PC-9 (cell line): ENCODE measurements around the gene EXOC4. TPM values are rescaled to one million over a fixed set of nuclear protein-coding genes. Genes with fewer than 3 reads are reported as not detected.

Experiments
- BruUV-seq: library from RNA; stranded (reverse); fragments of 400-500 nt; replicated peaks from 2 replicates; lab custom pipeline; 2021; lab: Mats Ljungman, UMichigan
- CTCF ChIA-PET: fragments of 300-600 bp; sonication (Branson Sonifier 250); formaldehyde crosslinking; loops from one replicate; lab custom pipeline; 2022; ENCODE audit warnings: antibody characterized with exemption; lab: Charles Lee
- POLR2A ChIA-PET: fragments of 300-600 bp; sonication (Branson Sonifier 250); formaldehyde crosslinking; loops from one replicate; lab custom pipeline; 2022; ENCODE audit warnings: antibody characterized with exemption; ENCODE audit not compliant: unreplicated experiment; lab: Charles Lee
- DNase-seq, 2 experiments: peaks; one replicate each; pipeline versions ENCODE4 v3.0.0 to v3.0.0-alpha.2; 2015 to 2022; ENCODE audit warnings: mixed read lengths in 1 of 2
- H2AFZ ChIP-seq: fragments of 200-600 bp; sonication (generic); 2 replicates; pipeline ENCODE4 v1.8.1; 2017; ENCODE audit warnings: antibody characterized with exemption
- H3F3A ChIP-seq: fragments of 200-600 bp; sonication (generic); 2 replicates; pipeline ENCODE4 v1.8.1; 2017; ENCODE audit warnings: antibody characterized with exemption, mild to moderate bottlenecking, low read depth; ENCODE audit not compliant: insufficient read depth
- H3K27ac ChIP-seq: fragments of 200-600 bp; sonication (generic); 2 replicates; pipeline ENCODE4 v1.6.1; 2016; ENCODE audit warnings: mixed run types
- H3K27me3 ChIP-seq: fragments of 200-600 bp; sonication (generic); 2 replicates; pipeline ENCODE4 v1.6.1; 2016; ENCODE audit warnings: low read depth, mixed run types; ENCODE audit not compliant: insufficient read depth
- H3K36me3 ChIP-seq: fragments of 200-600 bp; sonication (generic); 2 replicates; pipeline ENCODE4 v1.6.1; 2016; ENCODE audit warnings: low read depth, mixed run types
- H3K4me1 ChIP-seq: fragments of 200-600 bp; sonication (generic); replicated peaks from 2 replicates; pipeline ENCODE4 v1.6.1; 2016; ENCODE audit warnings: mixed run types; ENCODE audit not compliant: insufficient read depth
- H3K4me2 ChIP-seq: fragments of 200-600 bp; sonication (generic); 2 replicates; pipeline ENCODE4 v1.6.1; 2017; ENCODE audit warnings: mixed run types
- H3K4me3 ChIP-seq: fragments of 200-600 bp; sonication (generic); 2 replicates; pipeline ENCODE4 v1.6.1; 2016; ENCODE audit warnings: mixed run types
- H3K79me2 ChIP-seq: fragments of 200-600 bp; sonication (generic); 2 replicates; pipeline ENCODE4 v1.6.1; 2017; ENCODE audit warnings: low read depth, mixed run types
- H3K9me2 ChIP-seq: fragments of 200-600 bp; sonication (generic); 2 replicates; pipeline ENCODE4 v1.8.1; 2017; ENCODE audit warnings: mild to moderate bottlenecking; ENCODE audit not compliant: insufficient read depth
- H3K9me3 ChIP-seq: fragments of 200-600 bp; sonication (generic); 2 replicates; pipeline ENCODE4 v1.8.1; 2016; ENCODE audit warnings: low read depth; ENCODE audit not compliant: insufficient read depth
- H4K20me1 ChIP-seq: fragments of 200-600 bp; sonication (generic); 2 replicates; pipeline ENCODE4 v1.8.1; 2017; ENCODE audit not compliant: insufficient read depth
- EZH2 ChIP-seq: fragments of 200-600 bp; sonication (generic); IDR thresholded peaks from 2 replicates; pipeline ENCODE4 v1.8.0; 2017; ENCODE audit warnings: antibody characterized with exemption, low read depth
- intact Hi-C: fragments of 100-400 bp; cut with micrococcal nuclease; formaldehyde crosslinking; loops from one replicate; pipeline ENCODE4 v1.10.0; 2022; ENCODE audit not compliant: unreplicated experiment
- total RNA-seq: library from RNA; stranded (reverse); gene quantifications from 2 replicates; pipeline ENCODE4 v1.2.3, GENCODE V29; 2021
- TF ChIP-seq, protein P1 (sequence below): fragments of 200-600 bp; sonication (generic); conservative IDR thresholded peaks from 2 replicates; pipeline ENCODE4 v1.6.1; 2017; ENCODE audit warnings: mixed run types, antibody characterized with exemption, mild to moderate bottlenecking, moderate library complexity

Gene EXOC4
- total RNA-seq, 1 experiment from 2014 or later, result 101 TPM

DNA sequence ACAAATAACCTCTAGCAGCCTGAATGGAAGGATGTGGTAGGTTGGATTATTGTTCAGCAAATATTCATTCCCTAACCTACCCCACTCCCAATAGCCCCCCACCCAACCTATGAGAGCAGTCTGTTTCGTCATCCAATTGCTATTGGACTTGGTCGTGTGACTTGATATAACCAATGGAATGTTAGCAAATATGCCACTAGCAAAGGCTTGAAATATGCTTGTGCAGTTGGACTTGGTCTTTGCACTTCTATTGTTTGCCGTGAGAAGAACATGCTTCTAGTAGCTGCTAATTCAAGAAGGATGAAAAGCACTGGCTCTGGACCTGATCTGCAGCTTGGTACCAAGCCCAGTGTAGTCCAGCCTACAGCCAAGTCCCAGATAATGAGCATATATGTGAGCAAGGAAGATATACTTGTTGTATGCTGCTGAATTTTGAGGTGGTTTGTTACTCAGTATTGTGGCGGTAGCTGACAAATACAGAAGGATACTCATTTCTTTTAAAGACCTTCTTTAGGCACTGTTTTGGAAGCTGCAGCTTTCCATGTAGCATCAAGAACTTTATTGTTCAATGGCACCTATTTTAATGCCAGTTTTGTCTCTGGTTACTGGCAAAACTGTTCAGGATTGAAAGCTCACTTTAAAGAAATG, 180.4 kb downstream of the EXOC4 start:
- TF ChIP-seq, protein P1, sequence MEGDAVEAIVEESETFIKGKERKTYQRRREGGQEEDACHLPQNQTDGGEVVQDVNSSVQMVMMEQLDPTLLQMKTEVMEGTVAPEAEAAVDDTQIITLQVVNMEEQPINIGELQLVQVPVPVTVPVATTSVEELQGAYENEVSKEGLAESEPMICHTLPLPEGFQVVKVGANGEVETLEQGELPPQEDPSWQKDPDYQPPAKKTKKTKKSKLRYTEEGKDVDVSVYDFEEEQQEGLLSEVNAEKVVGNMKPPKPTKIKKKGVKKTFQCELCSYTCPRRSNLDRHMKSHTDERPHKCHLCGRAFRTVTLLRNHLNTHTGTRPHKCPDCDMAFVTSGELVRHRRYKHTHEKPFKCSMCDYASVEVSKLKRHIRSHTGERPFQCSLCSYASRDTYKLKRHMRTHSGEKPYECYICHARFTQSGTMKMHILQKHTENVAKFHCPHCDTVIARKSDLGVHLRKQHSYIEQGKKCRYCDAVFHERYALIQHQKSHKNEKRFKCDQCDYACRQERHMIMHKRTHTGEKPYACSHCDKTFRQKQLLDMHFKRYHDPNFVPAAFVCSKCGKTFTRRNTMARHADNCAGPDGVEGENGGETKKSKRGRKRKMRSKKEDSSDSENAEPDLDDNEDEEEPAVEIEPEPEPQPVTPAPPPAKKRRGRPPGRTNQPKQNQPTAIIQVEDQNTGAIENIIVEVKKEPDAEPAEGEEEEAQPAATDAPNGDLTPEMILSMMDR, result no peak
- POLR2A ChIA-PET, result no interaction called here
- H3K79me2 ChIP-seq, result no peaks in the 10 kb centered on the region
- H3K27me3 ChIP-seq, result no peaks in the 10 kb centered on the region
- no peak overlapping the region for H3K27ac ChIP-seq
- no peaks in the 10 kb centered on the region for H3K9me2 ChIP-seq
- no peaks in the 10 kb centered on the region for H3K4me1 ChIP-seq
- DNase-seq, result no peak
- CTCF ChIA-PET, result no interaction called here
- H3K4me2 ChIP-seq, result no peak overlapping the region
- H3K4me3 ChIP-seq, result no peak overlapping the region
- no peak overlapping the region for H2AFZ ChIP-seq
- no peaks in the 10 kb centered on the region for H3K9me3 ChIP-seq
- intact Hi-C loops, result loop anchor here (5.0 kb wide), 1 partner anchor 1116 kb away; no protein-coding TSS in a partner anchor
- no peaks in the 10 kb centered on the region for H3F3A ChIP-seq
- H4K20me1 ChIP-seq, result no peaks in the 10 kb centered on the region; the same call in 1 of the 2 replicates
- BruUV-seq, result no TSS peak
- no peaks in the 10 kb centered on the region for H3K36me3 ChIP-seq

- H3K27ac ChIP-seq, result no peak overlapping the region
- no peak for DNase-seq
- CTCF ChIA-PET, result interaction anchor here (0.6 kb wide), 1 partner anchor 1116 kb away, joined by 4 read pairs; no protein-coding TSS in a partner anchor
- H3K4me1 ChIP-seq, result no peaks in the 10 kb centered on the region
- no peak for TF ChIP-seq EZH2
- TF ChIP-seq, protein P1, result peak; percentile 46
- POLR2A ChIA-PET, result no interaction called here
- H3K79me2 ChIP-seq, result no peaks in the 10 kb centered on the region
- BruUV-seq, result no TSS peak
- H4K20me1 ChIP-seq, result no peaks in the 10 kb centered on the region; the same call in 1 of the 2 replicates
- no peaks in the 10 kb centered on the region for H3K9me3 ChIP-seq
- no peaks in the 10 kb centered on the region for H3K36me3 ChIP-seq
- H2AFZ ChIP-seq, result no peak overlapping the region
- H3F3A ChIP-seq, result no peaks in the 10 kb centered on the region
- H3K27me3 ChIP-seq, result no peaks in the 10 kb centered on the region
- no peaks in the 10 kb centered on the region for H3K9me2 ChIP-seq
- intact Hi-C loops, result loop anchor here (5.0 kb wide), 1 partner anchor 1117 kb away; no protein-coding TSS in a partner anchor
- H3K4me3 ChIP-seq, result no peak overlapping the region
- H3K4me2 ChIP-seq, result no peak overlapping the region
These were observed 181.5 kb downstream of the EXOC4 start for GRCh38 chr7:133434246-133434865.

- BruUV-seq, result no TSS peak
- Histone ChIP-seq H3K27ac (no peak overlapping the region), H4K20me1 (no peaks in the 10 kb centered on the region; the same call in 1 of the 2 replicates), H2AFZ (no peak overlapping the region), H3K9me2 (no peaks in the 10 kb centered on the region), H3F3A (no peaks in the 10 kb centered on the region), H3K9me3 (no peaks in the 10 kb centered on the region), H3K79me2 (no peaks in the 10 kb centered on the region), H3K4me1 (no peaks in the 10 kb centered on the region), H3K27me3 (no peaks in the 10 kb centered on the region), H3K4me2 (no peak overlapping the region), H3K4me3 (no peak overlapping the region), H3K36me3 (no peaks in the 10 kb centered on the region)
- no peak for DNase-seq
- ChIA-PET CTCF (no interaction called here), POLR2A (no interaction called here)
- intact Hi-C loops, result no loop called here
- TF ChIP-seq EZH2, result no peak
- TF ChIP-seq, protein P1, result no peak
These were observed 183.1 kb downstream of the EXOC4 start for GRCh38 chr7:133436014-133436428.
